HepG2 (cell line): ENCODE measurements around the gene IKZF3. TPM values are rescaled to one million over a fixed set of nuclear protein-coding genes. Genes with fewer than 3 reads are reported as not detected.
A peak's percentile ranks its signal among the peaks of the same experiment; 100 is the strongest.

Experiments used
- AHR ChIP-seq: IDR thresholded peaks from 2 replicates; pipeline ENCODE4 v1.6.1; 2018; ENCODE audit warnings: missing genetic modification reagents, missing compliant biosample characterization
- CEBPB ChIP-seq: IDR thresholded peaks from 2 replicates; pipeline ENCODE4 v1.6.1; 2011; ENCODE audit warnings: low read depth, low read length, improper control_type of control experiment, borderline replicate concordance
- EEA1 ChIP-seq: sonication (generic); formaldehyde crosslinking; IDR thresholded peaks from 2 replicates; pipeline ENCODE4 v1.5.1; 2020; ENCODE audit warnings: mild to moderate bottlenecking, missing genetic modification reagents, borderline replicate concordance
- EED ChIP-seq: sonication (generic); formaldehyde crosslinking; IDR thresholded peaks from 2 replicates; pipeline ENCODE4 v1.5.0; 2020; ENCODE audit warnings: mild to moderate bottlenecking, missing genetic modification reagents
- FOSL1 ChIP-seq: sonication (generic); formaldehyde crosslinking; IDR thresholded peaks from 2 replicates; pipeline ENCODE4 v1.9.0; 2021; ENCODE audit warnings: missing genetic modification reagents, borderline replicate concordance
- FOXJ3 ChIP-seq: sonication (generic); formaldehyde crosslinking; IDR thresholded peaks from 2 replicates; pipeline ENCODE4 v1.4.0; 2020; ENCODE audit warnings: missing genetic modification reagents, mild to moderate bottlenecking, borderline replicate concordance
- FUBP1 ChIP-seq: sonication (generic); formaldehyde crosslinking; IDR thresholded peaks from 2 replicates; pipeline ENCODE4 v1.5.1; 2020; ENCODE audit warnings: missing genetic modification reagents, mild to moderate bottlenecking, borderline replicate concordance
- HMG20A ChIP-seq: IDR thresholded peaks from 2 replicates; pipeline ENCODE4 v1.6.1; 2016; ENCODE audit warnings: borderline replicate concordance
- MYPOP ChIP-seq: sonication (generic); formaldehyde crosslinking; IDR thresholded peaks from 2 replicates; pipeline ENCODE4 v1.8.1; 2023; ENCODE audit warnings: mild to moderate bottlenecking, moderate library complexity, missing genetic modification reagents
- NFYB ChIP-seq: sonication (generic); formaldehyde crosslinking; IDR thresholded peaks from 2 replicates; pipeline ENCODE4 v1.4.0; 2020; ENCODE audit warnings: missing genetic modification reagents
- RXRA ChIP-seq: sonication (generic); formaldehyde crosslinking; IDR thresholded peaks from 2 replicates; pipeline ENCODE4 v1.5.1; 2020; ENCODE audit warnings: missing genetic modification reagents
- SETDB1 ChIP-seq: sonication (generic); formaldehyde crosslinking; IDR thresholded peaks from 2 replicates; pipeline ENCODE4 v1.5.1; 2020; ENCODE audit warnings: missing genetic modification reagents, mild to moderate bottlenecking, borderline replicate concordance
- SNAPC4 ChIP-seq: sonication (generic); formaldehyde crosslinking; IDR thresholded peaks from 2 replicates; pipeline ENCODE4 v1.4.0; 2020; ENCODE audit warnings: mild to moderate bottlenecking, missing genetic modification reagents
- SNAPC5 ChIP-seq: sonication (generic); formaldehyde crosslinking; IDR thresholded peaks from 2 replicates; pipeline ENCODE4 v1.8.1; 2023; ENCODE audit warnings: mild to moderate bottlenecking, missing genetic modification reagents, borderline replicate concordance
- SRSF9 ChIP-seq: fragments of 200-400 bp; formaldehyde crosslinking; IDR thresholded peaks from 2 replicates; pipeline ENCODE4 v1.6.1; 2018; ENCODE audit warnings: borderline replicate concordance, mild to moderate bottlenecking, low read depth, low read length; ENCODE audit not compliant: insufficient read depth, poor library complexity, severe bottlenecking
- ZFP37 ChIP-seq: sonication (generic); formaldehyde crosslinking; IDR thresholded peaks from 2 replicates; pipeline ENCODE4 v1.4.0; 2020; ENCODE audit warnings: missing genetic modification reagents, borderline replicate concordance
- ZKSCAN8 ChIP-seq: IDR thresholded peaks from 2 replicates; pipeline ENCODE4 v1.6.1; 2016; ENCODE audit warnings: borderline replicate concordance, missing genetic modification reagents, missing compliant biosample characterization
- ZNF414 ChIP-seq: sonication (generic); formaldehyde crosslinking; IDR thresholded peaks from 2 replicates; pipeline ENCODE4 v1.5.0; 2020; ENCODE audit warnings: missing genetic modification reagents
- ZNF788 ChIP-seq: sonication (generic); formaldehyde crosslinking; IDR thresholded peaks from 2 replicates; pipeline ENCODE4 v1.5.0; 2020; ENCODE audit warnings: mild to moderate bottlenecking, missing genetic modification reagents, borderline replicate concordance
- polyA plus RNA-seq, 8 experiments: library from polyadenylated mRNA; depleted of rRNA in 3 of 8; stranded (reverse) in 7 of 8; unstranded in 1 of 8; fragments of >200 nt; fragmentation: Illumina TruSeq in 4 of 8; extraction: Trizol in 4 of 8; gene quantifications; 2 replicates each; pipeline versions ENCODE4 v1.2.1 to v1.2.3, GENCODE V29; 2011 to 2016; ENCODE audit warnings: low read depth in 4 of 8, missing spikeins in 1 of 8, mixed read lengths in 1 of 8; ENCODE audit not compliant: insufficient read depth in 1 of 8
- total RNA-seq, 5 experiments: library from RNA; depleted of rRNA; stranded (reverse); fragments of >200 nt; fragmentation: Illumina TruSeq; extraction: Trizol; gene quantifications; 2 replicates each; pipeline ENCODE4 v1.2.3, GENCODE V29; 2016; ENCODE audit warnings: low read depth in 1 of 5

IKZF3 gene
- total and polyA plus RNA-seq, 2 of the 13 experiments (the other 11 are each of a cell fraction or from before 2014, with no cell fraction given) = not detected

- TF ChIP-seq FOSL1 (CRISPR knock-in tag) (no peak), CEBPB (no peak), NFYB (CRISPR knock-in tag) (no peak), EEA1 (no peak), EED (CRISPR knock-in tag) (no peak), SNAPC5 (no peak), ZFP37 (CRISPR knock-in tag) (no peak), RXRA (CRISPR knock-in tag) (peak; percentile 98), HMG20A (CRISPR knock-in tag) (peak; percentile 42; the same call in 1 of the 2 replicates), AHR (CRISPR knock-in tag) (no peak), SRSF9 (no peak), SETDB1 (no peak), FUBP1 (CRISPR knock-in tag) (0 out of 2 replicates have a peak, but pooled peaks have one; percentile 54), ZNF788 (CRISPR knock-in tag) (peak; percentile 84), FOXJ3 (no peak), ZNF414 (no peak; the same call in 1 of the 2 replicates), SNAPC4 (CRISPR knock-in tag) (no peak), ZKSCAN8 (CRISPR knock-in tag) (peak; percentile 13; the same call in 1 of the 2 replicates), MYPOP (no peak; the same call in 1 of the 2 replicates)
Measured at GRCh38 chr17:39750131-39751015, 113.7 kb downstream of the IKZF3 start (continued).
